GM12874 (cell line): ENCODE data around the gene LRP2.

Source experiments
- TF ChIP-seq, protein P1 (sequence below): IDR thresholded peaks from 2 replicates; pipeline ENCODE4 v1.5.1; 2011; ENCODE audit warnings: low read depth, mild to moderate bottlenecking, control low read depth, low read length, moderate library complexity; ENCODE audit not compliant: insufficient read depth

The LRP2 gene

DNA sequence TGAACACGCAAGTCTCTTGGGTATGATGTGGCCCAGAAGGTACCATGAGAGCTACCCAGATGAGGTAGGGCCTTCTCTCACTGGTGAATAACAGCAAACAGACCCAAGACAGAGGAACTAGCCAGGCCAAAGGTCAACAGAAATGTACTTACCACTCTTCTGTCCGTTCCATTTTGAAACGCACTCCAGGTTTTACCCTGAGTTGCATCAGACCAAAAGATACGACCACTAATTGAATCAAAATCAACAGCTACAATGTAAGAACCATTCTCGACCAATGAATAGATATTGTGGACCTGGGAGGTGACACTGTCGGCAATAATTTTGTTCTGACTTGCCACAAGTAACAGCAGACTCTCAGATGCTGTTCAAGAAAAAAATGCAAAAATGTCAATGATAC lies 124.4 kb downstream of the LRP2 start:
- TF ChIP-seq, protein P1, sequence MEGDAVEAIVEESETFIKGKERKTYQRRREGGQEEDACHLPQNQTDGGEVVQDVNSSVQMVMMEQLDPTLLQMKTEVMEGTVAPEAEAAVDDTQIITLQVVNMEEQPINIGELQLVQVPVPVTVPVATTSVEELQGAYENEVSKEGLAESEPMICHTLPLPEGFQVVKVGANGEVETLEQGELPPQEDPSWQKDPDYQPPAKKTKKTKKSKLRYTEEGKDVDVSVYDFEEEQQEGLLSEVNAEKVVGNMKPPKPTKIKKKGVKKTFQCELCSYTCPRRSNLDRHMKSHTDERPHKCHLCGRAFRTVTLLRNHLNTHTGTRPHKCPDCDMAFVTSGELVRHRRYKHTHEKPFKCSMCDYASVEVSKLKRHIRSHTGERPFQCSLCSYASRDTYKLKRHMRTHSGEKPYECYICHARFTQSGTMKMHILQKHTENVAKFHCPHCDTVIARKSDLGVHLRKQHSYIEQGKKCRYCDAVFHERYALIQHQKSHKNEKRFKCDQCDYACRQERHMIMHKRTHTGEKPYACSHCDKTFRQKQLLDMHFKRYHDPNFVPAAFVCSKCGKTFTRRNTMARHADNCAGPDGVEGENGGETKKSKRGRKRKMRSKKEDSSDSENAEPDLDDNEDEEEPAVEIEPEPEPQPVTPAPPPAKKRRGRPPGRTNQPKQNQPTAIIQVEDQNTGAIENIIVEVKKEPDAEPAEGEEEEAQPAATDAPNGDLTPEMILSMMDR = no peak

DNA sequence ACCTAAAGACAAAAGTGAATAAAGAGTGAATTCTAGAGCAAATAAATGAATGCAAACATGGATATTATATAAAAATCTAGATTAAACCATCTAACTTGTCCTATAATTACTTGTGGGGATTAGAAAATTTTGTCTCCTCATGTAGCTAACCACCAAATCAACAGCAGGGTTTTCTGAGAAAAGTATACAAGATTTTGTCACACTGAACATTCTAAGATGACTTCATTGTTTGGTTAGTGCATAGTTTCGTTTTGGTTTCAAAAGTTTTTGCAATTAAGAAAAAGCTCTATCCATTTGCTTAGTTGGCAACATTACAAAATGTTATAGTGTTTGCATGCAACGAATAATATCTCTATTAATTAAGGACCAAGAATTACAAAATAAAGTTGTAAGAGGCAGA lies 125.0 kb downstream of the LRP2 start:
- TF ChIP-seq, protein P1 = no peak

DNA sequence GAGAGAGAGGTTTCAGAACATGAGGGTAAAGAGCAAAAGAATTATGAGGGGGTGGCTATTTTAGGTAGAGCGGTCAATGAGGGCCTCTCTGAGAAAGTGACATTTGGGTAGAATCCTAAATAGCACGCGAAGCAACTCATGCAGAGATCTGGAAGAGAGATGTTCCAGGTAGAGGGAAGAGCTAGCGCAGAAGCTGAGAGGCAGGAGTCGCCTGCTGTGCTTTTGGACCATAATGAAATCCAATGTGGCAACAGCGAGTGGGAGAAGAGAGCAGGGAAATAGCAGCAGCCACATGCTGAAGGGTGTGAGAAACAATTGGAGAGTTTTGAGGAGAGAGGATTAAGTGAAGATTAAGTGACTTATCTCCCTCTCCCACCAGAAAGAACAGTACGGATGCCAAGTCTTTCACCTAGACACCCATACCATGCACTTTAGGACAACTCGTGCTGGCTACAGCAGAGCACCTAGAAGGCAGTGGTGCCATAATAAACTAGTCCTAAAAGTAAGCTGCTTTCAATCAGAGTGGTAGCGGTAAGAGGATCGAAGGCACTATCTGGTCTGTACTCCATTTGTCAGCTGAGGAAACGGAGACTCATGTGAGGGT lies 129.7 kb downstream of the LRP2 start:
- TF ChIP-seq, protein P1 = no peak

DNA sequence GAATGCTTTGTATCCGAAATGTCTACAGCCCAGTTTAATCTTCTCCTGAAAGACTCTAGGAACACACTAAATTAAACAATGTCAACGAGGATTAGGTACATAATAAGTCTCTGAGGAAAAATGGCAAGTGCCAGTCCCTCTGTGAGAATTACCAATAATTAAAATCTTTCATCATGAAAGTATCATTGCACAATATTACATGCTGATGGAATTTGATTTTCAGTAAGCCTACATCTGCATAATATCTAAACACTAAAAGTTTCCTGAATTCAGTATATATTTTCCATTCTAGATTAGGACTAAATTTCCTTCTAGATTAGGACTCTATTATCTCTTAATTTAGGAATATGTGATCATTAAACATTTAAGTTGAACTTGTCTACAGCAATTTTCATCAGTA lies 132.1 kb downstream of the LRP2 start:
- TF ChIP-seq, protein P1 = no peak

DNA sequence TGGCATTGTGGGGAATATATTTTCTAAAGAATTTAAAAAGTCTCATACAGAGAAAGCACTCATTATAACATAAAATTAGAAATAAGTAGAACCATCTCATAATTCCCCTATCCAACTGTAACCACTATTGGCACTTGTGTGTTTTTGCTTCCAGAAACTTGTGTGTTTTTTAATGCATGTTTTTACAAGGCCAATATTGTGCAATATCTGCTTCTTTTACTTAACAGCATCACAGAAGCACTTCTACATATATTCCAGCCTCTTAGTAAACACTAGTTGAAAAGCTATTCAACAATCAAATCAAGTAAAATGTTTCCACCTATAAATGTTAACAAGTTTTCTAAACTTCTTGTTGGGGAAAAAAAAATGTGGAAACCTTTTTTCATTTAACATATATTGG lies 132.7 kb downstream of the LRP2 start:
- TF ChIP-seq, protein P1 = no peak

DNA sequence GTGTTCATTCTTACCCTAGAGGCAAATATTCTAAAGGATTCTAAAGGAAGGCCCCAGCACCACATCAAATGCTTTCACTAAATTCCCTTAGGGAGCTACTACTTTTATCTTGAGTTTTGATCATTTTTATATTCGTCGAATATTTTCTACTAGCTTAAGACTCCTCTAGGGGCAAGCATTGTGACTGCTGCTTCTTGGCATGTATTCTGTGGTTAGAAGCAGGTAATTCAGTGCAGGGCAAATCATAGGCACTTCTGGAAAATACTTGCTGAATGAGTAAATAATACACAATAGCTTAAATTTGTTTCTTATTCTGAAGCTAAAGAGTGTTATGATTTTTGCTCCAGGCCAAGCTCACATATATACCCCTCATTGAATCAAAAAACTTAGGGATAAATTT lies 136.4 kb downstream of the LRP2 start:
- TF ChIP-seq, protein P1 = no peak

DNA sequence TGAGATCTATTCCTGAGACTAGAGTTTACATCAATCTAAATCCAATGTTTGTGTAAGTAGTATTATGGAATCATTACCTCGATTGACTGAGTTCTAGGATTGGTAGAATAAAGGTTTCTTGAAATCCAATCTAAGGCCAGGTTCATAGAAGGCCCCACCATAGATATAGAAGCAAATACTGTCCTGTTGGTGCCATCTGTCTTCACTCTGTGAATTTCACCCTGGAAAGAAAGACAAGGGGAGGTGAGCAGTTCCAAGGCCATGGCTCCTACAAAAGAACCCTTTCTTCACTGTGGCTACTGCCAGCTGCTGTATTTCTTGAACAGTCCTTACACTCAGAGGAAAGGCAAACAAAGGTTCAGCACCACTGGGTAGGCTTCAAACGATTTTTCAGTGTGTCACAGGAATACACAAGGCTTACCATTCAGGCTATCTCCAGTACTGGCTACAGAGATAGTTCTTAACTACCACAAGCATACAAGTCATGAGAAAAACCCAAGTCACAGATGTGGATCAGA lies 137.0 kb downstream of the LRP2 start:
- TF ChIP-seq, protein P1 = no peak

DNA sequence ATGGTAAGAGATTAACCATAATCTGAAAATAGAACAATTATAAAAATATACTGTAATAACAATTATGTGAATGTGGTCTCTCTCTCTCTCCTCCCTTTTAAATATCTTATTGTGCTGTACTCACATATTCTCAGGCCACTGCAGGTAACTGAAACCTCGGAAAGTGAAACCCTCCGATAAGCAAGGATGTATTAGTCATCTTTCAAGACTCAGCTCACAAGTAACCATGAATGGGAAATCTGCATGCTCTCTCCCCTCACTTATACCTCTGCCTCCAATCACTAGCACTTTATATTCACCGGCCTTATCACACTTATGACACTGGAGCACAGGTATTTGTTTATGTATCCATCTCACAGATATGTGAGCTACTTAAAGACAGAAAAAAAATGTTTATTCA lies 139.7 kb downstream of the LRP2 start:
- TF ChIP-seq, protein P1 = no peak
